Measurements from ENCODE around the gene PSMD8.

DNA sequence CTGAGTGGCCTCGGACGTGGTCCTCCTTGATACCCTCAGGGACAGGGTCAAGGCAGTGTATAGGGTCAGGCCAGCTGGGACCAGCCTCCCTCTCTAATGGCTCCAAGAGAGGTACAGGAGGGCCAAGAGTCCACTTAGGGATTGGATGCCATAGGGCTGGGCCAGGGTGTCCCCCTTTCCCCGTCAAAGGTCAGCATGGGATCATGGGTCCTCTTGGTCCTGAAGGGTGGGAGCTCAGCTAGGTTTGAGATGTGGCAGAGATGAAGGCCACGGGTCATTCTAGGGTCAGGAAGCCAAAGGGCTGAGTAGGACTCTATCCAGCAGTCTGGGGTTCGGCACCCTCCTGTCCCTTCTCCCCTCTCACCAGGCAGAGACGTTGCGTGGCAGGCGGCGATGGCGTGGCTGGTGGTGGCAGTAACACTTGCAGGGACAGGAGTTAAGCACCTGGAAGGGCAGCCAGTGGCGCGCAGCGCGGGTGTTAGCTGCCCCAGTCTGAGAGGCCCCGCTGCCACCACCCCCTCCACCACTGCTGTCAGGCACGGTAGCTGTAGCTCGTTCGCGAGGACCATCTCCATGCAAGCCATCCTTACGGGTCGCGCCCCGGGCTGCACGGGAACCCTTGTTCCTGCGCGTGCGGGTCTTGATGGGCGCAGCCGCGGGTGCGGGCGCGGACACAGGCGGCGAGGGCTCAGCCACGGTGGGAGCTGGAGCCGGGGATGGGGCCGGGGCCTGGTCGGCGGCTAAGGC is 10.9 kb downstream of the PSMD8 start:
- TF ChIP-seq, protein P1, sequence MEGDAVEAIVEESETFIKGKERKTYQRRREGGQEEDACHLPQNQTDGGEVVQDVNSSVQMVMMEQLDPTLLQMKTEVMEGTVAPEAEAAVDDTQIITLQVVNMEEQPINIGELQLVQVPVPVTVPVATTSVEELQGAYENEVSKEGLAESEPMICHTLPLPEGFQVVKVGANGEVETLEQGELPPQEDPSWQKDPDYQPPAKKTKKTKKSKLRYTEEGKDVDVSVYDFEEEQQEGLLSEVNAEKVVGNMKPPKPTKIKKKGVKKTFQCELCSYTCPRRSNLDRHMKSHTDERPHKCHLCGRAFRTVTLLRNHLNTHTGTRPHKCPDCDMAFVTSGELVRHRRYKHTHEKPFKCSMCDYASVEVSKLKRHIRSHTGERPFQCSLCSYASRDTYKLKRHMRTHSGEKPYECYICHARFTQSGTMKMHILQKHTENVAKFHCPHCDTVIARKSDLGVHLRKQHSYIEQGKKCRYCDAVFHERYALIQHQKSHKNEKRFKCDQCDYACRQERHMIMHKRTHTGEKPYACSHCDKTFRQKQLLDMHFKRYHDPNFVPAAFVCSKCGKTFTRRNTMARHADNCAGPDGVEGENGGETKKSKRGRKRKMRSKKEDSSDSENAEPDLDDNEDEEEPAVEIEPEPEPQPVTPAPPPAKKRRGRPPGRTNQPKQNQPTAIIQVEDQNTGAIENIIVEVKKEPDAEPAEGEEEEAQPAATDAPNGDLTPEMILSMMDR (IDR thresholded peaks at IDR 0.05): no peak
- TF ChIP-seq POLR2A (IDR thresholded peaks at IDR 0.05): no peak
